Ramos (cell line): ENCODE results near the gene ATP2A1.
"Not testable (repeated sequence)": the region's sequence is repeated elsewhere in the genome, so short reads cannot be mapped to it uniquely, and the experiment has no call there.

Experiments
- in situ Hi-C: fragments of 300-500 bp; cut with MboI; formaldehyde crosslinking; loops from one replicate; pipeline ENCODE4 v1.14.3; 2022; ENCODE audit warnings: low sequenced_read_pairs; ENCODE audit not compliant: unreplicated experiment

The ATP2A1 gene

DNA sequence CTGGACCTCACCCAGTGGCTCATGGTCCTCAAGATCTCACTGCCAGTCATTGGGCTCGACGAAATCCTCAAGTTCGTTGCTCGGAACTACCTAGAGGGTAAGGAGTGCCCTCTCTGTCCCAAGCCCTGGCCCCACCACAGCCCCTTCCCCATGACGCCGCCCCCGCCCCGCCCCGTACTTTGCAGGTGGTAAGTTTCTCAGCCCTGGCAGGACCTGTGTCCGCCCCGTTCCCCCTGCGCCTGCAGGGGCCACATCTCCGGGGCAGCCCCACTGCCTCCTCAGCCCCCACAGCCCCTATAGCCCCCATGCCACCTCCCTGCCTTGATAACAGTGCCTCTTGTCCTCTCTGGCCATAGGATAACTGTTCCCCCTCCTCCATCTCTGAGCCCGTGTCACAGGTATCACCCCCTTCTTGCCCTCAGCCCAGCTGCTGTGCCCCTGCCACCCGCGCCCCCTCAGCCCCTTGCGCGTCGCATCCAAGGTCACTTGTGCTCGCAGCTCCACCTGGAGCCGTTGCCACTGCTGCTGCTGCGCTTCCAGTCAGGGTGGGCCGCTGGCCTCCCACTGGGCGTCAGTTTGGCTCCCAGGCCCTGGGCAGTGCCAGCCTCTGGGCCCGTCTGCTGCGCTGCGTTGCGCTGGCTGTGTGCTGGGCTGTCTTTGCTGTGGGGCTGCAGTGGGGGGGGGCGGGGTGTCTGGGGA, 25.2 kb downstream of the ATP2A1 start:
- in situ Hi-C loops, result no loop called here

DNA sequence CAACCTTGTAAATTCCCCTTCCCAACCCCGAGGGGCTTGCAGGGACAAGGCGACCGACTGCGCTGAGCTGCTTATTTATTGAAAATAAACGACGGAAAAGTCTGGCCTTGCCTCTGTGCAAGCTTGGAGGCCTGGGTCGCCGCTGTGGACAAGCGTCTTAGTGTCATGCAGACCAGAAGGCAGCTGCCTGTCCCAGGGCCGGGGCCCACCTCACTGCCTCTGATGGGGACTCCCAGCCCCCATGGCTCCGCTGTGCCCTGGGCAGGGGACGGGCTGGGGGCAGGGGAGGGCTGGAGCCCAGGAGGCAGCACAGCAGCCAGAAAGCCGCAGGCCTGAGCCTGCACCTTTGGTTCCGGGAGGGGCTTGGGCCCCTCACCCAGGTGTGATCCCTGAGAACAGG, 26.1 kb downstream of the ATP2A1 start:
- in situ Hi-C loops, result no loop called here

DNA sequence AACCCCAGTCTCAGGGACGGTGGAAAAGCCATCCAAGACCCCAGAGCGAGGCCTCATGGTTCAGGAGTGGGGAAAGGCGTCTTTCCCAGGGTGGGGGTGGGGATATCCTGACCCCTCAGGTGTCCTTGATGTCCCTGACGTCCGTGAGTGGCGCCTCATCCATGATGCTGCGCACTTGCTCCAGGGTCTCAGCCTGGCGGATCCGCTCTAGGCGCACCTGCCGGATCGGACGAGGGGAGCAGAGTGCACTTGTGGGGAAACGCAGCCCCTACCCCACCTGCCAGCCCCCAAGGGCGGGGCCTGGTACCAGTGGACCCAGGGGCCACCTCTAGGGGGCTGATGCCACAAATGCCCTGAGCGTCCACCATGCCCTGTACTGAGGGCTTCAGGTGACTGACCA, 26.5 kb downstream of the ATP2A1 start:
- in situ Hi-C loops, result no loop called here

DNA sequence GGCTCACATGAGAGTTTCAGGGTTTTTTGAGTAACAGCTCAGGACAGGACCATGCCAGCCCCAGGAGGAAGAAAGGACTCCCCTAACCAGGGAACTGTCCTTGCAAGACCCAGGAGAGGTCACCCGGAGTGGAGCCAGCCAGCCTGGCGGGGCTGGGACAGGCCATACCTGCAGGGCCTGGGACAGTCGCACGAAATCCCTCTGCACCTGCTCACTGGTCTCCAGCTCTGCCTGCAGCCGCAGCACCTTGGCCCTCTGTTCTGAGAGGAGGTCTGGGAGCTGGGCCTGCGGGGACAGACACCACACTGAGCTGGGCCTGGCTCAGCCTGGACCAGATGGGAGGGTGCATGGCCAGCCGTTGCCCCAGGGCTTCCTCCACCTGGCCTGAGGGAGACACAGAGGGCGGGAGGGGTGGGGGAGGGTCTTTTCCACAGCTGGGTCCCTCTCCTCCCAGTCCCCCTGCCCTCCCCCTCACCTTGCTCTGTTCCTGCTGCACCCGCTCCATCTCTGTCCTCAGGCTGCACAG, 27.0 kb downstream of the ATP2A1 start:
- in situ Hi-C loops, result no loop called here

DNA sequence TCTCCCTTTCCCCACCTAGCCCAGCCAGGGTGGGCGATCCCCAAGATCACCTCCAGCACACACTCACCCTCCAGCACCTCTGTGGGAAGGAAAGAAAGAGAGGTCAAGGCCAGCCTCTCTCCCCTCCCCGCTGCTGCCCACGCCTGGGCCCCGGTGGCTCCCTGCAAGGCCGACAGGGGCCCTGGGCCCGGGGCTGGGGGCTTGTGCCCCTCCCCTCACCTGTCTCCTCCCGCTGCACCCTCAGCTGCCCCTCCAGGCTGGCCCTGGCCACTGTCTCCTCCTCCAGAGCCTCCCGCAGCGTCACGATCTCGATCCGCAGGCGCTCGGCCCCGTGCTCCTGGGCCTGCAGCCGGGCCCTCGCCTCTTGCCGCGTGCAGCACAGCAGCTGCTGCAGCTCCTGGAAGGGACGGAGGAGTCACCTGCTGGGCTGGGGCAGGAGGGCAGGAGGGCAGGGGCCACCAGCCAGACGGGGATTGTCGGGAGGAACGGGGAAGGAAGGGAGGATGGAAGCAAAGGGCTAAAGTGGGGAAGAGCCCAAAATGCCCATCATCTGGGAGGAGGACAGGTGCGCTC, 27.6 kb downstream of the ATP2A1 start:
- in situ Hi-C loops, result no loop called here

GRCh38 chr16:28910086-28911031, 32.1 kb downstream of the ATP2A1 start:
- in situ Hi-C loops, result no loop called here

- in situ Hi-C loops, result no loop called here
Observed at GRCh38 chr16:28912558-28912957, 34.3 kb downstream of the ATP2A1 start.

DNA sequence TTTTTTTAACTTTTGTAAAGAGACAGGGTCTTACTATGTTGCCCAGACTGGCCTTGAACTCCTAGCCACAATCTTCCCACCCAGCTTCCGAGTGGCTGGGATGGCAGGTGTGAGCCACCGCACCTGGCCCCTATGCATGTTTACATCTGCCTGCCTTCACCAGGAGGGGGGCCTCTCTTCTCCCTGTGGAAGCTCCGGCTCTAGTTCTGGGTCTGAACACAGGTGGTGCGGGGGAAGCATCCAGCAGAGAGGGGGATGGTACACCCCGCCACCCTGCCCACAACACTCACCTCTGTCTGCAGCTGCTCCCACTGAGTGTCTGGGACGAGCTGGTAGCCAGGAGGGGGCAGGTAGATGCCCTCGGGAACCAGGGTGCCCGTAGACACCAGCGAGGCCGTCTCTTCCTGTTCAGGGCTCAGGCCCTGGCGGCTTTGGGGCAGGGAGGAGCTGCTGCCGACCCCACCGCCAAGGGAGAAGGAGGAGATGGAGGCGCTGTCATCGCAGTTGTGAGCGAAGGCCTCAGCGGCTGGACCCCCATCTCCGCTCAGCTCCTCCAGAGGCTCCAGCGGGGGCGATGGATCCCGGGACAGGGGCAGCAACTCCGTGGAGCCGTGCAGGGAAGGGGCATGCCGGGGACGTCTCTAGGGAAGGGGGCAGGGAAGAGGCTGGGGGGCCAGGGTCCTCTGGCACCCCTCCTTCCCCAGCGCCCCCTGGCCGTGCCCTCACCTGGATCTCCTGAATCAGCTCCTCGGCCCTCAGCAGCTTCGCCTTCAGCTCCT, 35.8 kb downstream of the ATP2A1 start:
- in situ Hi-C loops, result no loop called here

GRCh38 chr16:28915181-28915580, 36.9 kb downstream of the ATP2A1 start:
- in situ Hi-C loops, result no loop called here

DNA sequence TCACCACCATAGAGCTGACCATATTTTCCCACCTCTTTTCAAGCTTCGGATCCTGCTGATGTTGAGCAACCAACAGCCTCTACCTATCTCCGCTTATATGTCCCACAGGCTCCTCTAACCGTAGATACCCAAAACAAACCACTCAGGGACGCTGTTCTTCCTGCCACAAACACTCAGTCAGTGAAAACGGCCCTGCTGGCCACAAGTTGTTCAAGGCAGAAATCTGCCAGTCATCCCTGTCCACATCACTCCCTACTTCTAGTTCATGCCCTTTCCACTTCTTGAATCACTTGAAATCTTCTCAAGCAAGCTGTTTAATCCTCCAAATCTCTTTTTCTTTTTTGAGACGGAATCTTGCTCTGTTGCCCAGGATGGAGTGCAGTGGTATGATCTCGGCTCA, 38.8 kb downstream of the ATP2A1 start:
- in situ Hi-C loops, result no loop called here

GRCh38 chr16:28918698-28919097, 40.4 kb downstream of the ATP2A1 start:
- in situ Hi-C loops, result no loop called here

- in situ Hi-C loops, result no loop called here
Observed at GRCh38 chr16:28923231-28923587, 44.9 kb downstream of the ATP2A1 start.

- in situ Hi-C loops, result no loop called here
Observed at GRCh38 chr16:28923652-28924398, 45.5 kb downstream of the ATP2A1 start.

GRCh38 chr16:28924399-28924761, 46.1 kb downstream of the ATP2A1 start:
- in situ Hi-C loops, result no loop called here

- in situ Hi-C loops, result no loop called here
Observed at GRCh38 chr16:28924762-28925385, 46.6 kb downstream of the ATP2A1 start, which contains the start of gene RABEP2. TSS of gene RABEP2 (minus strand) at chr16:28925238. CDS start at chr16:28925163, 75 bp downstream.

DNA sequence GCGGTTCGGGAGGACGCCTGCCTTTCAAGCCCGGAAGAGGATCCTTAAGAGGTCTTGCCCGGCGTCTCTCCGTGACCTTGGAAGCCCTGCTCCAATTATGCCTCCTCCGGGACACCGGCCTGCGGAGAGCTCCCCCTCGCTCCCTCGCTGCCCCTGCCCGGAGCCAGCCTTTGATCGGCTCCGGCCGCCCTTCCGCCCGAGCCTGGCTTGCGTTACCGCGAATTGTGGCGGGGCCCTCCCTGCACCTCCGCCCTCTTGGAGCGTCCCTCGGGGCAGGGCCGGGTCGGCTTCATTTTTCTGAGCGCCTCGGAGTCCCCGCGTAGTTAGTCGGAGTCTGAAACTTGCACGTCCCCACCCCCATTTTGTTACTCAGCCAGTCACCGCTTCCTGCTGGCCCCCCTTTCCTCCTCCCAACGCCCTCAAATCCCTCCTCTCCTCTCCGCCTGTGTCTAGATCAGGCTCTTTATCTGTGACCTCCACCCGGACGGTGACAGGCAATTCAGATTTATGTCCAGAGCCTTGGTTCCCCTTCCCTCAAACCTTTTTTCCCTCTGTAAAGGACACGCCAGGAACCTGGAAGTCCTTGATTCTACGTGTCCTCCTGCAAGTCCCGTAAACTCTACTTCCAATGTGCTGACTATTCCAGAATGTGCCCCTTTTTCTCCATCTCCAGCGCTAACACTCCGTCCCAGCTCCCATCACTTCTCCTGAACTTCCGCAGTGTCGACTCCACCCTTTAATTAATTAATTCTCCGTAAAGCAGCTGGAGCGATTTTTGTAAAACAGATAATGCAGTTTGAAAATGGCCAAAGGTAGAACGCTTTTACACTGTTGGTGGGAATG, 47.3 kb downstream of the ATP2A1 start:
- in situ Hi-C loops, result no loop called here

- in situ Hi-C loops, result not testable (repeated sequence)
Observed at GRCh38 chr16:28926284-28926683, 48.0 kb downstream of the ATP2A1 start.

DNA sequence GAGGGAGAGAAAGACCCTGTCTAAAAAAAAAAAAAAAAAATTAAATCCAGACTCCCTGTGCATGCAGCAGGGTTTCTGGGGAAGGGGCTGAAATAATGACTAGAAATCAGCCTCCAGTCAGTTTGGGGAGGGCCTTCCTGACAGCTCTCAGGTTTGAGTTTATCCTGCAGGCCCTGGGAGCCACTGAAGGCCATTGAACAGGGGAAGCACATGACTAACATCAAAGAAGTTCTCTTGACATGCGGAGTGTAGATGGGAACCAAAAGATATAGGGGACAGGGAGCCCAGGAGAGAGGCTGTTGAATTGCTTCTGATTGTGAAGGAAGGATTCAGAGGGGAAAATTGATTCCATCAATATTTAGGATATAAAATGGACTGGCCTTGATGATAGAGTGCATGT, 49.5 kb downstream of the ATP2A1 start:
- in situ Hi-C loops, result no loop called here
